HCT116 (cell line): ENCODE results near the gene RC3H1. TPM values are rescaled to one million over a fixed set of nuclear protein-coding genes. Genes with fewer than 3 reads are reported as not detected.

Source experiments
- ATAC-seq: fragments of 200-7000 bp; cut with Tn5 transposase; 2 replicates; pipeline ENCODE4 v1.9.1; 2020; ENCODE audit warnings: mild to moderate bottlenecking, moderate library complexity
- BruUV-seq: library from RNA; stranded (reverse); fragments of 400-500 nt; replicated peaks from 2 replicates; lab custom pipeline; 2021; lab: Mats Ljungman, UMichigan
- CTCF ChIA-PET: fragments of 300-600 bp; sonication (Branson Sonifier 250); formaldehyde crosslinking; loops from one replicate; lab custom pipeline; 2021; ENCODE audit warnings: antibody characterized with exemption; lab: Charles Lee
- POLR2A ChIA-PET: fragments of 300-600, 350-600 bp; sonication (Branson Sonifier 250); formaldehyde crosslinking; loops from one replicate; lab custom pipeline; 2021; ENCODE audit warnings: antibody characterized with exemption; lab: Charles Lee
- RAD21 ChIA-PET, 2 experiments: fragments of 300-600 bp; sonication (Branson Sonifier 250); formaldehyde crosslinking; loops; one replicate each; lab custom pipeline; 2023; ENCODE audit warnings: low total read pairs in 2 of 2; ENCODE audit not compliant: uncharacterized antibody in 2 of 2, unreplicated experiment in 2 of 2, low non-redundant PET in 1 of 2; lab: Charles Lee
- DNase-seq: peaks from one replicate; pipeline ENCODE4 v3.0.0-alpha.2; 2010; ENCODE audit warnings: low read depth, low spot score
- H2AFZ ChIP-seq: fragments of 200-600 bp; shearing (Covaris generic), sonication (generic); 2 replicates; pipeline ENCODE4 v1.6.1; 2017; ENCODE audit warnings: low read depth, mixed run types, mixed read lengths, antibody characterized with exemption, low read length; ENCODE audit not compliant: poor library complexity, severe bottlenecking
- H3K27ac ChIP-seq: 2 replicates; pipeline ENCODE4 v1.5.1; 2012; ENCODE audit warnings: low read depth, low read length
- H3K27me3 ChIP-seq: fragments of 200-600 bp; sonication (generic); 2 replicates; pipeline ENCODE4 v1.6.1; 2016; ENCODE audit warnings: mixed run types, low read length, mixed read lengths; ENCODE audit not compliant: insufficient read depth
- H3K36me3 ChIP-seq, 2 experiments: fragments of 200-500 bp in 1 of 2; fragments of 200-600 bp in 1 of 2; sonication (Bioruptor generic) in 1 of 2; sonication (generic) in 1 of 2; 2 replicates each; pipeline versions ENCODE4 v1.5.1 to v1.6.1; 2014 to 2016; ENCODE audit warnings: low read length in 2 of 2, inconsistent platforms in 1 of 2, mixed read lengths in 1 of 2, mixed run types in 1 of 2; ENCODE audit not compliant: insufficient read depth in 2 of 2, control insufficient read depth in 1 of 2
- H3K4me1 ChIP-seq, 2 experiments: fragments of 200-600 bp in 1 of 2; sonication (generic) in 1 of 2; 2 replicates each; pipeline versions ENCODE4 v1.5.1 to v1.6.1; 2012 to 2017; ENCODE audit warnings: low read length in 2 of 2, inconsistent platforms in 1 of 2, mild to moderate bottlenecking in 1 of 2, mixed read lengths in 1 of 2, mixed run types in 1 of 2, moderate library complexity in 1 of 2; ENCODE audit not compliant: insufficient read depth in 2 of 2, control insufficient read depth in 1 of 2
- H3K4me2 ChIP-seq: fragments of 200-600 bp; sonication (generic); 2 replicates; pipeline ENCODE4 v1.6.1; 2017; ENCODE audit warnings: mixed run types, low read length, mixed read lengths
- H3K4me3 ChIP-seq, 2 experiments: fragments of 200-600 bp in 1 of 2; sonication (generic) in 1 of 2; replicated peaks in 1 of 2; 2 replicates each; pipeline ENCODE4 v1.5.1; 2011 to 2016; ENCODE audit warnings: low read length in 2 of 2, control low read depth in 1 of 2, low read depth in 1 of 2, mild to moderate bottlenecking in 1 of 2, mixed read lengths in 1 of 2, mixed run types in 1 of 2
- H3K79me2 ChIP-seq: fragments of 200-600 bp; sonication (generic); 2 replicates; pipeline ENCODE4 v1.6.1; 2017; ENCODE audit warnings: mild to moderate bottlenecking, mixed run types, low read length, moderate library complexity, mixed read lengths; ENCODE audit not compliant: insufficient read depth
- H3K9ac ChIP-seq: fragments of 200-600 bp; sonication (generic); 2 replicates; pipeline ENCODE4 v1.6.1; 2016; ENCODE audit warnings: low read length, mixed read lengths
- H3K9me2 ChIP-seq: fragments of 200-600 bp; sonication (generic), shearing (Covaris generic); 2 replicates; pipeline ENCODE4 v1.6.1; 2017; ENCODE audit warnings: mixed run types, mild to moderate bottlenecking, moderate library complexity; ENCODE audit not compliant: insufficient read depth
- H3K9me3 ChIP-seq, 2 experiments: fragments of 200-500 bp in 1 of 2; fragments of 200-600 bp in 1 of 2; sonication (Bioruptor generic) in 1 of 2; sonication (generic) in 1 of 2; 2 replicates each; pipeline ENCODE4 v1.6.1; 2014 to 2017; ENCODE audit warnings: low read length in 2 of 2, mixed read lengths in 2 of 2, inconsistent platforms in 1 of 2, low read depth in 1 of 2, mild to moderate bottlenecking in 1 of 2, mixed run types in 1 of 2, moderate library complexity in 1 of 2; ENCODE audit not compliant: control insufficient read depth in 1 of 2, insufficient read depth in 1 of 2
- H4K20me1 ChIP-seq: fragments of 200-600 bp; sonication (generic), shearing (Covaris generic); 2 replicates; pipeline ENCODE4 v1.6.1; 2017; ENCODE audit warnings: mixed run types, mild to moderate bottlenecking, moderate library complexity; ENCODE audit not compliant: insufficient read depth
- ATF3 ChIP-seq: IDR thresholded peaks from 2 replicates; pipeline ENCODE4 v1.6.1; 2012
- CBX3 ChIP-seq: IDR thresholded peaks from 2 replicates; pipeline ENCODE4 v1.6.1; 2012; ENCODE audit warnings: low read depth
- EZH2 ChIP-seq: fragments of 200-600 bp; sonication (generic); IDR thresholded peaks from 2 replicates; pipeline ENCODE4 v1.6.1; 2017; ENCODE audit warnings: antibody characterized with exemption, mixed run types
- EZH2phosphoT487 ChIP-seq: fragments of 200-600 bp; IDR thresholded peaks from 2 replicates; pipeline ENCODE4 v1.6.1; 2018; ENCODE audit warnings: antibody characterized with exemption, borderline replicate concordance
- JUND ChIP-seq: IDR thresholded peaks from 2 replicates; pipeline ENCODE4 v1.6.1; 2012
- POLR2A ChIP-seq: IDR thresholded peaks from 2 replicates; pipeline ENCODE4 v1.7.0; 2011; ENCODE audit warnings: borderline replicate concordance; ENCODE audit not compliant: insufficient read depth, insufficient read length; ENCODE audit errors: extremely low read depth
- RAD21 ChIP-seq: IDR thresholded peaks from 2 replicates; pipeline ENCODE4 v1.6.1; 2012; ENCODE audit warnings: low read depth, mild to moderate bottlenecking
- REST ChIP-seq: IDR thresholded peaks from 2 replicates; pipeline ENCODE4 v1.6.1; 2012; ENCODE audit warnings: low read depth
- SP1 ChIP-seq: IDR thresholded peaks from 2 replicates; pipeline ENCODE4 v1.6.1; 2012; ENCODE audit warnings: low read depth
- SRF ChIP-seq: IDR thresholded peaks from 2 replicates; pipeline ENCODE4 v1.6.1; 2012; ENCODE audit warnings: low read depth
- TCF7L2 ChIP-seq: IDR thresholded peaks from 2 replicates; pipeline ENCODE4 v1.7.0; 2011; ENCODE audit warnings: borderline replicate concordance, inconsistent platforms; ENCODE audit not compliant: insufficient read depth, insufficient read length; ENCODE audit errors: extremely low read depth
- ZBTB33 ChIP-seq: IDR thresholded peaks from 2 replicates; pipeline ENCODE4 v1.6.1; 2011; ENCODE audit warnings: mild to moderate bottlenecking, low read length, moderate library complexity; ENCODE audit not compliant: insufficient replicate concordance; ENCODE audit errors: extremely low read depth
- ZNF274 ChIP-seq: fragments of 200-500 bp; sonication (Bioruptor generic); IDR thresholded peaks from 2 replicates; pipeline ENCODE4 v1.6.1; 2014; ENCODE audit warnings: mild to moderate bottlenecking, low read depth, low read length, inconsistent platforms
- intact Hi-C: fragments of 100-400 bp; cut with micrococcal nuclease; formaldehyde crosslinking; loops from 2 replicates; pipeline ENCODE4 v1.10.0; 2022
- total RNA-seq: library from RNA; stranded (reverse); gene quantifications from one replicate; pipeline ENCODE4 v1.2.1, GENCODE V29; 2021; ENCODE audit not compliant: unreplicated experiment
- TF ChIP-seq, protein P1 (sequence below): IDR thresholded peaks from 2 replicates; pipeline ENCODE4 v1.6.1; 2012

RC3H1 gene
- total RNA-seq, 1 experiment from 2014 or later, result 23.6 TPM

- Histone ChIP-seq H3K9ac (no peak overlapping the region), H3K4me1 (no peaks in the 10 kb centered on the region), H2AFZ (no peak overlapping the region), H3K27me3 (no peaks in the 10 kb centered on the region), H3K4me2 (no peak overlapping the region), H4K20me1 (no peaks in the 10 kb centered on the region), H3K4me3 (no peak overlapping the region), H3K9me3 (no peaks in the 10 kb centered on the region), H3K27ac (no peak overlapping the region), H3K9me2 (no peaks in the 10 kb centered on the region), H3K36me3 (peaks cover 4 to 52% of the 10 kb centered on the region in 2 experiments; a peak in 3 of 4 replicates), H3K79me2 (no peaks in the 10 kb centered on the region)
- BruUV-seq, result TSS peak; percentile 23
- RAD21 ChIA-PET, result no interaction called here
- intact Hi-C loops, result no loop called here
- no peak for ATAC-seq
- TF ChIP-seq RAD21 (no peak), SP1 (no peak), EZH2phosphoT487 (no peak), JUND (no peak), ATF3 (no peak)
- CTCF ChIA-PET, result no interaction called here
- POLR2A ChIA-PET, result no interaction called here
- DNase-seq, result no peak
Measured at GRCh38 chr1:173960625-173961024, 61.5 kb downstream of the RC3H1 start.

DNA sequence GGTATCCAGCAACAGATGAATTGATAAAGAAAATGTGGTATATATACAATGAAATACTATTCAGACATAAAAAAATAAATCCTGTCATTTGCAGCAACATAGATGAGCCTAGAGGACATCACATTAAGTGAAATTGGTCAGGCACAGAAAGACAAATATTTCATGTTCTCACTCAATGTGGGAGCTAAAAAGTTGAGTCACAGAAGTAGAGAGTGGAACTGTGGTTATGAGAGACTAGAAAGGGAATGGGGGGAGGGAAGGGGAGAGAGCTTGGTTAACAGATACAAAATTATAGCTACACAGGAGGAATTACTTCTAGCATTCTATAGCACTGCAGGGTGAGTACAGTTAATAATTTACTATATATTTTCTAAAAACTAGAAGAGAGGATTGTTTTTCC lies 68.0 kb downstream of the RC3H1 start:
- Histone ChIP-seq H3K9ac (no peak overlapping the region), H3K9me2 (no peaks in the 10 kb centered on the region), H4K20me1 (no peaks in the 10 kb centered on the region), H3K4me3 (no peak overlapping the region), H3K27me3 (no peaks in the 10 kb centered on the region), H3K4me2 (no peak overlapping the region), H3K79me2 (no peaks in the 10 kb centered on the region), H3K27ac (no peak overlapping the region), H2AFZ (no peak overlapping the region), H3K4me1 (no peaks in the 10 kb centered on the region), H3K9me3 (no peaks in the 10 kb centered on the region), H3K36me3 (peaks cover 13 to 37% of the 10 kb centered on the region in 2 experiments; a peak in 3 of 4 replicates)
- no peak for TF ChIP-seq SP1
- no peak for TF ChIP-seq ZNF274
- no peak for TF ChIP-seq JUND
- no peak for TF ChIP-seq RAD21
- no peak for TF ChIP-seq EZH2
- TF ChIP-seq TCF7L2, result no peak
- no peak for TF ChIP-seq POLR2A
- TF ChIP-seq REST, result no peak
- TF ChIP-seq SRF, result no peak
- TF ChIP-seq CBX3, result no peak
- TF ChIP-seq ZBTB33, result no peak
- TF ChIP-seq, protein P1, sequence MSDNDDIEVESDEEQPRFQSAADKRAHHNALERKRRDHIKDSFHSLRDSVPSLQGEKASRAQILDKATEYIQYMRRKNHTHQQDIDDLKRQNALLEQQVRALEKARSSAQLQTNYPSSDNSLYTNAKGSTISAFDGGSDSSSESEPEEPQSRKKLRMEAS, result no peak
- no peak for TF ChIP-seq ATF3
- no TSS peak for BruUV-seq
- DNase-seq (no peak), ATAC-seq (no peak)
- ChIA-PET CTCF (no interaction called here), POLR2A (no interaction called here), RAD21 (interaction anchor here in 1 of 2 experiments (0.6 kb wide), 1 partner anchor 199 kb away, joined by 6 read pairs; no protein-coding TSS in a partner anchor)
- intact Hi-C loops, result loop anchor here (10.0 kb wide), 1 partner anchor 121 kb away; no protein-coding TSS in a partner anchor
